GM21737 (cell line): ENCODE data around the gene PTGR2.
"Not testable (repeated sequence)": the region's sequence is repeated elsewhere in the genome, so short reads cannot be mapped to it uniquely, and the experiment has no call there.

Experiments used
- ATAC-seq: cut with Tn5 transposase; IDR thresholded peaks from one replicate; pipeline ENCODE4 v1.9.1; 2021; ENCODE audit warnings: mild to moderate bottlenecking, moderate library complexity; ENCODE audit not compliant: unreplicated experiment

The PTGR2 gene

GRCh38 chr14:73829526-73830431, 21.9 kb upstream of the PTGR2 start:
- ATAC-seq = peak; percentile 75

- no peak for ATAC-seq
Measured at GRCh38 chr14:73833034-73833433, 18.6 kb upstream of the PTGR2 start.

GRCh38 chr14:73833530-73834260, 17.9 kb upstream of the PTGR2 start:
- no peak for ATAC-seq

GRCh38 chr14:73834261-73834625, 17.4 kb upstream of the PTGR2 start:
- no peak for ATAC-seq

GRCh38 chr14:73838293-73839034, 13.2 kb upstream of the PTGR2 start:
- not testable (repeated sequence) for ATAC-seq

- ATAC-seq = no peak
Measured at GRCh38 chr14:73842201-73842600, 9.4 kb upstream of the PTGR2 start.

- ATAC-seq = no peak
Measured at GRCh38 chr14:73842851-73843250, 8.8 kb upstream of the PTGR2 start.

GRCh38 chr14:73843296-73843695, 8.3 kb upstream of the PTGR2 start:
- no peak for ATAC-seq

GRCh38 chr14:73846947-73847346, 4.7 kb upstream of the PTGR2 start:
- no peak for ATAC-seq

GRCh38 chr14:73851000-73851399, 631 bp upstream of the PTGR2 start:
- no peak for ATAC-seq

- ATAC-seq = no peak
Measured at GRCh38 chr14:73859145-73859544, 7.5 kb downstream of the PTGR2 start.

GRCh38 chr14:73861073-73861472, 9.4 kb downstream of the PTGR2 start:
- no peak for ATAC-seq

GRCh38 chr14:73862480-73862879, 10.8 kb downstream of the PTGR2 start:
- ATAC-seq = no peak

GRCh38 chr14:73863209-73863608, 11.6 kb downstream of the PTGR2 start:
- ATAC-seq = no peak

- no peak for ATAC-seq
Measured at GRCh38 chr14:73865534-73866113, 14.0 kb downstream of the PTGR2 start.

GRCh38 chr14:73869754-73870153, 18.1 kb downstream of the PTGR2 start:
- ATAC-seq = not testable (repeated sequence)

- no peak for ATAC-seq
Measured at GRCh38 chr14:73870525-73871235, 19.0 kb downstream of the PTGR2 start.

- ATAC-seq = no peak
Measured at GRCh38 chr14:73873660-73874059, 22.0 kb downstream of the PTGR2 start.

GRCh38 chr14:73877790-73878189, 26.2 kb downstream of the PTGR2 start:
- no peak for ATAC-seq

GRCh38 chr14:73878436-73878835, 26.8 kb downstream of the PTGR2 start:
- no peak for ATAC-seq
